GM21528 (cell line): ENCODE data around the gene F8.

Experiments used
- ATAC-seq: cut with Tn5 transposase; IDR thresholded peaks from one replicate; pipeline ENCODE4 v1.9.1; 2021; ENCODE audit warnings: mild to moderate bottlenecking, moderate library complexity; ENCODE audit not compliant: unreplicated experiment, low FRiP score

The F8 gene

GRCh38 chrX:155022585-155022984 lies at the start of gene F8:
Gene F8 (minus strand): TSS chrX:155022723. CDS start chrX:155022552, 171 bp downstream.
- ATAC-seq, result no peak

GRCh38 chrX:155071694-155072280 lies 49.3 kb upstream of the F8 start:
- ATAC-seq, result no peak

GRCh38 chrX:155070975-155071693 lies 48.6 kb upstream of the F8 start, which contains the start of the genes BRCC3, CMC4 and MTCP1:
Gene BRCC3 (plus strand): TSS chrX:155071508. CDS start chrX:155071528, 20 bp downstream.
Gene CMC4 (minus strand): TSS chrX:155071136. CDS start chrX:155064023, 7,113 bp downstream.
Gene MTCP1 (minus strand): TSS chrX:155071136. CDS start chrX:155066010, 5,126 bp downstream.
- ATAC-seq, result peak; percentile 93

- ATAC-seq, result peak; percentile 35
These were observed 48.1 kb upstream of the F8 start for GRCh38 chrX:155070663-155070974.

GRCh38 chrX:155070038-155070437 lies 47.5 kb upstream of the F8 start:
- ATAC-seq, result no peak

GRCh38 chrX:155069414-155069813 lies 46.9 kb upstream of the F8 start:
- ATAC-seq, result no peak

- ATAC-seq, result no peak
These were observed 45.6 kb upstream of the F8 start for GRCh38 chrX:155068165-155068564.

- no peak for ATAC-seq
These were observed 42.7 kb upstream of the F8 start for GRCh38 chrX:155065035-155065734.

GRCh38 chrX:155061760-155062159 lies 39.2 kb upstream of the F8 start:
- no peak for ATAC-seq

GRCh38 chrX:155056877-155057792 lies 34.6 kb upstream of the F8 start:
- ATAC-seq, result no peak

- no peak for ATAC-seq
These were observed 33.9 kb upstream of the F8 start for GRCh38 chrX:155056471-155056870.

- no peak for ATAC-seq
These were observed 33.0 kb upstream of the F8 start for GRCh38 chrX:155055494-155055893.

- no peak for ATAC-seq
These were observed 31.7 kb upstream of the F8 start for GRCh38 chrX:155054255-155054654.

- no peak for ATAC-seq
These were observed 31.1 kb upstream of the F8 start for GRCh38 chrX:155053656-155054055.

- ATAC-seq, result no peak
These were observed 30.4 kb upstream of the F8 start for GRCh38 chrX:155052738-155053498.

GRCh38 chrX:155048977-155049619 lies 26.6 kb upstream of the F8 start:
- ATAC-seq, result no peak

- no peak for ATAC-seq
These were observed 24.4 kb upstream of the F8 start for GRCh38 chrX:155046811-155047528.

GRCh38 chrX:155046129-155046810 lies 23.7 kb upstream of the F8 start:
- ATAC-seq, result no peak
